HG02763 (cell line): ENCODE data around the gene SCN2B.

ENCODE experiments used
- ATAC-seq: cut with Tn5 transposase; IDR thresholded peaks from one replicate; pipeline ENCODE4 v1.9.1; 2021; ENCODE audit warnings: mild to moderate bottlenecking, moderate library complexity; ENCODE audit not compliant: unreplicated experiment

Gene SCN2B

GRCh38 chr11:118154641-118155040 lies 21.8 kb downstream of the SCN2B start:
- ATAC-seq, result no peak

DNA sequence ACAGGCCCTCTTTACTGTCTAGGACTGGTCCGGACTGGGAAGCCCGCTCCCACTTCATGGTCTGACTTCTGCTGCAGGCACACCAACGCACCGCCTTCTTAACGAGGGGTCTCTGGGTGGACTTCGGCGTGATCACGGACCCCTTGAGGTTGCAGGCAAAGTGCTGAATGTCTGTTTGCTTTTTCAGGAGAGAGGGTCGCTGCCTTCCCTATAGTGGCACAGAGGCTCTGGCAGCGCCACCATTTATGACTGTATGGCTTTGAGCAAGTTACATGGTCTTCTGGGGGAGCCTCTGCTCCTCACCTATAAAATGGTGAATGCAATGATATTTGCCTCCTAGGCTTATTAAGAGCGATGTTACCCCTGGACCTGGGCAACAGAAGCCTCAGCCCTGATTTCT lies 22.5 kb downstream of the SCN2B start:
- ATAC-seq, result no peak

DNA sequence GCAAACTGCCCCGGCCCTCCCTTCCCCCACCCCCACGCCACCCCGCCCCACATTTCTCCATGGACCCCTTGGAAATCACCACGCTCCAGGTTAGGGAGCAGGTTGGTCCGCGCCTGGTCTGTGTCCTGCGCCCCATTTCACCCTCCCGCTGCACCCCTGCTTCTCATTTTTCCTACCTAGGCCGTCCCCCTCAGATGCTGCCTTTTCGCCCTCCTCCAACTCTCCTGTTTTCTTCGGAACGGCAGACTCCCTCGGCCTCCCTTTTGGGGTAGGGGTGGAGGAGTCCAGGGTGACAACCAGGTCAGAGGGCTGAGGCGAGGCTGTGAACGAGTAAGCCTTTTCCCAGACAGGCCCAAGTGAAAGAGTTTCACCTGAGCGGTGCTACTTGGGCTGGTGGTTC lies 22.9 kb downstream of the SCN2B start:
- no peak for ATAC-seq

GRCh38 chr11:118152552-118153471 lies 23.6 kb downstream of the SCN2B start, which contains the start of gene SCN4B:
Gene SCN4B (minus strand): TSS chr11:118152823. CDS start chr11:118152673, 150 bp downstream.
- no peak for ATAC-seq

DNA sequence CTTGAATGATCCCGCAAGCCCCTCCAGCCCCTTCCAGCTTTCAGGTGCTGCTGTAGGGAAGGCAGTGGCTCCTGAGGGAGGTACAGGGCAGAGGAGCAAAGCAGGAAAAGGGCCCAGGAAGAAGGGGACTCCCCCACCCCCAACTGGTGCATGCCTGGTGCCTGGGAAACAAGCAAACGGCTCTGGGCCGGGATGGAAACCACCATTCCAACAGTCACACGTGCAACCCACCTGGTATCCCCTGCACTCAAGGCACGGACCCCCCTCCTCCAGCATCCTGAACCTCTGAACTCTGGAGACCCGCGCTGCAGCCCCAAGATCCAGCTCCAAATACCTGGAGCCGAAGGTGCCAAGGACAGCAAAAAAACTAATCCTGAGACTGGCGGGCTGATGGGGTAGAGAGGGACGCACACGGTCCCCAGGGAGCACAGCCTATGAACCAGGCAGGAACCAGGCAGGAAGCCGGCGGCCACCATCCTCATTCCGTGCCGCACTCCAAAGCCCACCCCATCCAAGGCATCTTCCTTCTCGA lies 24.4 kb downstream of the SCN2B start:
- no peak for ATAC-seq

- ATAC-seq, result no peak
These were observed 25.0 kb downstream of the SCN2B start for GRCh38 chr11:118151431-118151830.

- no peak for ATAC-seq
These were observed 26.9 kb downstream of the SCN2B start for GRCh38 chr11:118149493-118149892.

- ATAC-seq, result no peak
These were observed 27.6 kb downstream of the SCN2B start for GRCh38 chr11:118148856-118149255.

DNA sequence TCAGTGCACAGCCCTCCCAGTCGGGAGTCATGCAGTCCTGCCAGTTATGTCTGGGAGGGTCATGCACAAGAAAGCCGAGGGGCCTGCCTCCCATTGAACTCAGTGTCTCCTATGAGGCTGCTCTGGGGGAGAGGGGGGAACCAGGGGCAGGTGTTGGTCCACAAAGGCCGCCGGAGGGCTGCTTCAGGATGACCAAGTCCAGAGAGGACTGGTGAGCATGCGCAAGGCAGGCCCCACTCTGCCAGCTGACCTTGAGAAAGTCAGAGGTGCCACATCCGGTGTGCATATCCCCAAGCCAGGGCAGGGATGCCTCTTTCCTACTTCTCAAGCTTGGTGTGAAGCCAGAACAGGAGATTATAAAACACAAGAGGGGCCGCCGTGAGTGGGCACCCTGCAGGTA lies 28.2 kb downstream of the SCN2B start:
- no peak for ATAC-seq

DNA sequence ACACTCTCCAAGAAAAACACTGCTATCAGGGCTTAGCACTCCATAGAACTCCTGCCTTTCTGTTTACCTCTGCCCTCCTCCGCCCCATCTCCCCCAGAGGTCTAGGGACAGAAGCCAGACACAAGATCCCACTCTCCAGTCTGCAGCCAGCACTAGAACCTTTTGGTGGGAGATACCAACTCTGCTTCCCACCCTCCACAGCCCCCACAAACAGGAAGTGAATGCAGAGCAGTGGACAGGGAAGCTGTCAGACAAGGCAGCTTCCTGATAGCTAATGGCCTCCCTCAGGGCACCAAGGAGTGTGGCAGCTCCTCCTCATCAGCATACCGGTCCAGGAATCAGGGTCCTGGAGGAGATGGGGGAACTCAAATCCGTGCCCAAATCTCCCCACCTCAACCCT lies 28.9 kb downstream of the SCN2B start:
- ATAC-seq, result no peak

DNA sequence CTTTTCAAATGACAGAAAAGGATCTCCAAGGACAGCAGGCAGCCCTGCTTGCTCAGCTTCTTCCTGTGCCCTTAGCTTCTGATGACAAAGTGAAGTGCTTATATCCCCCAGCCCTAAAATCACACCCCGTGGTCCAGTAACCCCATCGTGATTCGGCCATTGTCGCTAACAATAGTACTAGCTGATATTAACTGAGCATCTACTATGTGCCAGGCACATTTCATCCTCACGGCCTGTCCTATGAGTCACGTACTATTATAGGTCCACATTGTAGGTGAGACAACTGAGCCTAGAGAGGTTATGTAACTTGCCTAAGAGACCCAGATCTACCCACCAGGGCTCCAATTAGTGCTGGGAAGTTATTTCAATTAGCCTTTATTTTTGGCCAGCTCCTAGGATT lies 29.9 kb downstream of the SCN2B start:
- ATAC-seq, result no peak

DNA sequence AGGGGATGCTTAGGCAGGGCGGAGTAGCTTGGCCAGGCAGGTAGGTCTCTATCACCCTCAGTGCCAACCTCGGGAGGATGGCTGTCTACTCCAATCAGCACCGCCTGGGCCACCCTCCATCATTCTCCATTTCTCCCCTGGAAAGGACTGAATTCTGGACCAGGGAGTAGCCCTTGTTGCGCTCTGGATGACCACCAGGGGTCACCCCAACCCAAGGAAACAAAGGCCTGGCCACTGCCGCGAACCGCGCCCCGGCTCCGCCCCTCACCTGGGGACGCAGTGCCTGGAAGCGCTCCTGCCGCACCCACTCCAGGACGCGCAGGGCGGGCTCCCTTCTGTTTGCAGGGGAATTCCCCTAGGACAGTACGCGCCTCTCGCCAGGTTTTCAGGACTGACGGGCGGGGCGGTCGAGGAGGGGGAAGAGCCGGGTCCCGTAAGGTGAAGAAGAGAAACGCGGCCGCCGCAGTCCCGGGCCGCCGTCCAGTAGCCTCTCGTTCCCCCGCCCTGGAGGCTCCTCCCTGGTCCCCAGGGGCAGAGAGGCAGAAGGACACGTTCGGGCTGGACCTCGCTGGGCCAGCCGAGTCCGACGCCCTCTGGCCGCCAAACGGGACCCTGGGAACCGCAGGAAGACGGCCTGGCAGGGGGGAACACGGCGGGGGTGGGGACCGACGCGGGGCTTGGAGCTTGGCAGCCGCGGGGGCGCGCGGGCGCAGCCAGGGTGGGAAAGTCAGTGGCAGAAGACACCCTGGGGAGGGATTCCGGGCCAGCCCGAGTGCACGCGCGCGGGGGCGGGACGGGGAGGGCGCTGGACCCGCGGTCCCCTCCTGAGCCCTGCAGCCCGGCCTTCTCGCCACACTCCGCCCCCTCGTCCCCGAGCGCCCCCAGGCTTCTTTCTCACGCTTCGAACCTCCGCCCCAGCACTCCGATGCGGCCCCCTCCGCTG lies 30.9 kb downstream of the SCN2B start:
- peak; percentile 75 for ATAC-seq

- no peak for ATAC-seq
These were observed 31.9 kb downstream of the SCN2B start for GRCh38 chr11:118144301-118145268.

- no peak for ATAC-seq
These were observed 32.7 kb downstream of the SCN2B start for GRCh38 chr11:118143661-118144185.

- no peak for ATAC-seq
These were observed 33.6 kb downstream of the SCN2B start for GRCh38 chr11:118142809-118143208.

DNA sequence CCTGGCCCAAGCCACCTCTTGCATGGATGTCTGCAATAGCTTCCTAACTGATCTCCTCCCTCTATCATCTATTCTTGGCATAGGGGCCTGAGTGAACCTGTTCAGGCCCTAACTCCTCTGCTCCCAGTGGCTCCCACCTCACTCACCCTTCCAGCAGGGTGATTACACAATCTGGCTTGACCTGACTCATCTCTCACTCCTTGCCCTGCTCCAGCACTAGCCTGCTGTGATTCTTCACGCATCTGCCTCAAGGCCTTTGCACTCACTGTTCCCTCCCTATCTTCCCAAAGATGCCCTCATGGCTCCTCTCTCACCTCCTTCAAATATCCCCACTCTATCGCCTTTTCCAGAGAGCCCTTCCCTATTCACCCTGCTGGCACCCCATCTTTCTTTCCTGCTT lies 34.4 kb downstream of the SCN2B start:
- no peak for ATAC-seq

- ATAC-seq, result no peak
These were observed 36.9 kb downstream of the SCN2B start for GRCh38 chr11:118139578-118139977.

DNA sequence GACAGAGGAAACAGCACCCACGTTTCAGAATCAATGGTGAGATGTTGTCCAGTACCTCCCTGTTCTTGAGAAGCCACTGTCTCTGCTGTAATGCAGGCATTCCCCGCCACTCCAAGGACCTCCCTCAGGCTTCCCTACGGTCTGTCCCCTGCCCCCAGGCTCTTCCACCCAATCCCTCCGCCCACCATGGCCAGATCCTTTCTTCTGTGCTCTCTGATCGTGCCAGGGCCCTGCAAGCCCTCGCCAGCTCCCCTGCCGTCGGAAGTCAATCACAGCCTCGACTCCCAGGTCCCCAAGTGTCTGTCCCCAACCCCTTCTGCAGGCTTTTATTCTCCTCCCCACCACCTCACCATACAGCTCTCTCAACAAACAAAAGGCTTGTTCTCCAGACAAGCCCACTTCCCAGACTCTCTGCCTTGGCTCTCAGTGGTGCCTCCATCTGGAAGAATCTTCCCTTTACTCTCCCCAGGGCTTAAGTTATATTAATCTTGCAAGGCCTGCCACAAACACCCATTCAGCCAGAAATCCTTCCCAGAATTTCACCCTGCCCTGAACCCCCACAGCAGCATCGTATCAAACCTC lies 37.5 kb downstream of the SCN2B start:
- no peak for ATAC-seq

DNA sequence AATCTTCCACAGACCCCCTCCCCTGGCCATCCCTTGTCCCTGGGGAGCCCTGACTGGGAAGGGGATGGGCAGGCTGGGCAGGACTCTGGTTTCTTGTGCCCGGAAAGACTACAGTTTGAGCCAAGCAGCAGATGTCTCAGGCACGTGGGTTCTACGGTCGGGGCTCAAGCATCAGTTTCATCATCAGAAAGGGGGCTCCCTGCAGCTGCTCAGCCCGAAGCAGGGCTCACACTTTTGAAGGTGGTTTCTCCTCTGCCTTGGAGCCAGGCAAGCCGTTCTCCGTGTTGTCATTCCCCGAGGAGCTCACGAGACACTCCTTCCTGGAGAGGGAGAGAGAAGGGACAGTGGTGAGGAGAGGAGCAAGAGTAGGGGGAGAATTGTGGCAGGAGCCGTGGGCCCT lies 39.6 kb downstream of the SCN2B start:
- ATAC-seq, result no peak

GRCh38 chr11:118136341-118136740 lies 40.1 kb downstream of the SCN2B start:
- ATAC-seq, result no peak
